Lower leg skin (tissue), 4 donors: Measurements from ENCODE around the gene NOL4L. TPM values are rescaled to one million over a fixed set of nuclear protein-coding genes. Genes with fewer than 3 reads are reported as not detected.

Experiments used
- DNase-seq, 2 donors: peaks; one replicate each; pipeline ENCODE4 v3.0.0-alpha.2; 2019; ENCODE audit warnings: low spot score in 2 of 2
- H3K4me3 ChIP-seq: fragments of 200-600 bp; sonication (generic); 2 replicates; pipeline ENCODE4 v1.5.1; 2017; ENCODE audit warnings: mild to moderate bottlenecking, low read depth; ENCODE audit not compliant: poor library complexity, severe bottlenecking
- CTCF ChIP-seq, 3 donors: fragments of 450-650 bp; IDR thresholded peaks; one replicate each; pipeline ENCODE4 v1.5.1; 2016; ENCODE audit warnings: antibody characterized with exemption in 3 of 3, mild to moderate bottlenecking in 3 of 3, moderate library complexity in 2 of 3
- POLR2A ChIP-seq, 2 donors: fragments of 450-650 bp; IDR thresholded peaks; one replicate each; pipeline ENCODE4 v1.6.1; 2016 to 2017; ENCODE audit warnings: antibody characterized with exemption in 2 of 2, mild to moderate bottlenecking in 1 of 2, moderate library complexity in 1 of 2
- WGBS, 2 donors: methylation state at CpG; one replicate each; pipeline ENCODE4 v1.1.5; 2018; 5-methylcytosine and 5-hydroxymethylcytosine counted together
- intact Hi-C: fragments of 100-400 bp; cut with DNase I; formaldehyde crosslinking; loops from one replicate; pipeline ENCODE4 v1.15.0; 2023; ENCODE audit warnings: low total_unique reads
- total RNA-seq, 4 donors: library from RNA; depleted of rRNA; stranded (reverse); fragments of >200 nt; gene quantifications; one replicate each; pipeline ENCODE4 v1.1.0, GENCODE V29; 2016

The NOL4L gene
- total RNA-seq, 4 donors from 2014 or later = 4.6 to 10.4 (median 7.0) TPM

GRCh38 chr20:32567384-32568178 lies 17.6 kb downstream of the NOL4L start:
- intact Hi-C loops = no loop called here
- H3K4me3 ChIP-seq = no peak overlapping the region
- WGBS, 2 donors = 88 to 95% methylated on average over 4 to 6 of the region's 6 CpGs
- no peak for TF ChIP-seq POLR2A (IDR thresholded peaks at IDR 0.05)
- no peak for TF ChIP-seq CTCF (IDR thresholded peaks at IDR 0.05)
- DNase-seq = no peak

DNA sequence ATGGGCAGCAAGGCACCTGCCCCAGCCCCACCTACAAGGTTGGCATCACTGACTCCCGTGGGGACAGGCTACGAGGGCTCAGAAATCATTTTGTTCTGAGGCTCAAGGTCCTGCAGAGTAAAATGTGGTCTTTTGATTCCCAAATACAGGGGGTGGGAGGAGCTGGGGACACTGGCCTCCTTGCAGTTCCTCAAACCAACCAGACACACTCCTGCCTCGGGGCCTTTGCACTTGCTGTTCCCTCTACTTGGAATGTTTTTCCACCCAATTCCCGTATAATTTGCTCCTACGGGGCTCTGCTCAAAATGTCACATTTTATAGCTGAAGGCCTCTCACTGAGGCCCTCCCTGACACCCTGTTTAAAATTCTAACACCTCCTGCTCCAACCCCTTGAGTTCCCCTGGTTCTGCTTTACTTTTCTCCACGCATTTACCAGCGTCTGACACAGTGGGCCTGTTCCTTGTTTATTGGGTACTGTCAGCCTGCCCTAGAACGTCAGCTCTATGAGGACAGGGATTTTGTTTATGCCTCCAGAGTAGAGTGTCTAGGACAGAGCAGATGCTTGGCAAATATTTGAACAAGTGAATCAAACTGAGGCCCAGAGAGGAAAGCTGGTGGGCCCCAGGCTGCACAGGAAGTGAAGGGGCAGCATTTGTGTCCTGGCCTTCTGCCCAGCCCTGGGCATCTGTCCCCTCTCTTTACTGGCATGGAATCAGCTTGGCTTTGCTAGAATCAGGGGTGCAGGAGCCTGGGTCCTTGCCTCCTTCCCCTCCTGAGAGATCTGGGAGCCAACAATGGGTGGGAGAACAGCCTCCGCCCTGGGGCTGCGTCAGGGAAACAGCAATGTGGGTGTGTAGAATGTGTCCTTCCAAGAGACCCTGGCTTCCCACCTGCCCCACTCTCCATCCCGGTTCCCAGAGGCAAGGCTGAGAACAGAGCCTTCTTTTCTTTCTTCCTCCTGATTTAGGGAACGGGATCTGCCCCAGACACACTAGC lies 18.5 kb downstream of the NOL4L start:
- no peak for DNase-seq
- 73 to 80% methylated on average over 12 of the region's 12 CpGs for WGBS, 2 donors
- TF ChIP-seq POLR2A (IDR thresholded peaks at IDR 0.05) (no peak), CTCF (IDR thresholded peaks at IDR 0.05) (no peak)
- no peak overlapping the region for H3K4me3 ChIP-seq
- intact Hi-C loops = no loop called here

- WGBS, 2 donors = 86 to 89% methylated on average over 5 of the region's 5 CpGs
- TF ChIP-seq POLR2A (IDR thresholded peaks at IDR 0.05) (no peak), CTCF (IDR thresholded peaks at IDR 0.05) (no peak)
- no peak for DNase-seq
- intact Hi-C loops = no loop called here
- H3K4me3 ChIP-seq = no peak overlapping the region
These were observed 19.4 kb downstream of the NOL4L start for GRCh38 chr20:32565735-32566032.

GRCh38 chr20:32564921-32565734 lies 20.0 kb downstream of the NOL4L start:
- WGBS, 2 donors = 60 to 73% methylated on average over 10 to 11 of the region's 19 CpGs
- H3K4me3 ChIP-seq = no peak overlapping the region
- TF ChIP-seq CTCF (IDR thresholded peaks at IDR 0.05) (no peak), POLR2A (IDR thresholded peaks at IDR 0.05) (no peak)
- peak in 1 of 2 donors; percentile 49 for DNase-seq
- intact Hi-C loops = no loop called here

GRCh38 chr20:32564440-32564839 lies 20.7 kb downstream of the NOL4L start:
- TF ChIP-seq CTCF (IDR thresholded peaks at IDR 0.05) (no peak), POLR2A (IDR thresholded peaks at IDR 0.05) (no peak)
- intact Hi-C loops = no loop called here
- 72 to 77% methylated on average over 6 of the region's 6 CpGs for WGBS, 2 donors
- no peak for DNase-seq
- no peak overlapping the region for H3K4me3 ChIP-seq
